IPS DF 4.7 (cell line): Measurements from ENCODE around the gene GRAMD2B.
"Not testable (repeated sequence)": the region's sequence is repeated elsewhere in the genome, so short reads cannot be mapped to it uniquely, and the experiment has no call there.

Source experiments
- DNase-seq: peaks from one replicate; pipeline ENCODE4 v3.0.0-alpha.2; 2013; ENCODE audit warnings: low spot score; ENCODE audit errors: extremely low read depth

GRAMD2B gene, protein sequence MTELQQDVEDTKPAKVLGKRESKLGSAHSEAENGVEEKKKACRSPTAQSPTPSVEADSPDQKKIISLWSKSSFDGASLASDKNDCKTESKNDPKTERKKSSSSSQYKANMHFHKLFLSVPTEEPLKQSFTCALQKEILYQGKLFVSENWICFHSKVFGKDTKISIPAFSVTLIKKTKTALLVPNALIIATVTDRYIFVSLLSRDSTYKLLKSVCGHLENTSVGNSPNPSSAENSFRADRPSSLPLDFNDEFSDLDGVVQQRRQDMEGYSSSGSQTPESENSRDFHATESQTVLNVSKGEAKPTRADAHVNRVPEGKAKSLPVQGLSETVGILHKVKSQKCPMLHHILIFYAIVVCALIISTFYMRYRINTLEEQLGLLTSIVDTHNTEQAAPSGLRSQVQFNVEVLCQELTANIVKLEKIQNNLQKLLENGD

DNA sequence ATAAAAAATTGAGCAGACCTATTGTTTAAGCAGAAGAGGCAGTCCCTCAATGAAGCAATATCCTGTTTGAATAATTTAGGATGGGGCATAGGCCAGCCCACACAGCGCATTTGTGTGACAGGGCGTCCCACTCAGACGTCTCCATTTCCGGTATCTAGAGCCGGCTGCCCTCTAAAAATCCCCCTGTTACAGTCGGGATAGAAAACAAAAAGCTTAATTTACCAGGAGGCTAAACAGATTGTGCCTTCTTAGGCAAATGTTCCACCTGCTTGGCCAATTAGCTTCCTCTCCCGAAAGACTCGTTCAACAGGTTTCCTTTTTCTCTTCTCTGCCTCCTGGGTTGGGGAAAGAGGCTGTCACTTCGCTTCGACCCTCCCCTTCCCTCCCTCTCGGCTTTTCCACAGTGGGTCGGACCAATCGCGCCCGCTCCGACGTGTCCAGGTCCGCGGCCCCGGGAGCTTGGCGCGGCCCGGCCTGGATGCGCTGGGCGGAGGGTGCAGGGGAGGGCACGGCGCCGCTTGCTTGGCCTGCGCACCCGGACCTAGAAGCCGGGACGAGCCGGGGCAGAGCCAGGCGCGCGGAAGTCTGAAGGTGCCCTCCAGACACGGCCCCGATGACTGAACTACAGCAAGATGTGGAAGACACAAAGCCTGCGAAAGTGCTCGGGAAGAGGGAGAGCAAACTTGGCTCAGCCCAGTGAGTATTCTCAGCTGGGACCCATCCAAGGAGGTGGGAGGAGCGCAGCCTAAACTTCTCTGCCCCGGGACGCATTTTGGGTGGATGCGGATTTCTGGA is at the start of gene GRAMD2B:
GRAMD2B (plus strand) TSS at position 416 of the 795 bp plus-strand sequence; CDS start at position 614, 198 bp downstream.
- peak; percentile 80 for DNase-seq

DNA sequence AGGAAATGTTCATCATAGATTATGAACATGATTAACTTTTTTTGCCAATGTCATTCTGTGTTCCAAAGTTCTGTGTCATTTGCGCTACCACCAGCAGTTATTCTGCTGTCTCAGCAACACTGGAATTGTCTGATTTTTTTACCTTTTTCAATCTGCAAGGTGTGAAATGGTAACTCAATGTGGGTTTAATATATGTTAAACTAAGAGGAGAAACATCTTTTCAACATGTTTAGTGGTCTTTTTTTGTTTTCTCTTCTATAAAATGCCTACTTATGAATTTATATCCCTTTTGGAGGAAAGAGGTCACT is 49.1 kb upstream of the GRAMD2B start:
- no peak for DNase-seq

DNA sequence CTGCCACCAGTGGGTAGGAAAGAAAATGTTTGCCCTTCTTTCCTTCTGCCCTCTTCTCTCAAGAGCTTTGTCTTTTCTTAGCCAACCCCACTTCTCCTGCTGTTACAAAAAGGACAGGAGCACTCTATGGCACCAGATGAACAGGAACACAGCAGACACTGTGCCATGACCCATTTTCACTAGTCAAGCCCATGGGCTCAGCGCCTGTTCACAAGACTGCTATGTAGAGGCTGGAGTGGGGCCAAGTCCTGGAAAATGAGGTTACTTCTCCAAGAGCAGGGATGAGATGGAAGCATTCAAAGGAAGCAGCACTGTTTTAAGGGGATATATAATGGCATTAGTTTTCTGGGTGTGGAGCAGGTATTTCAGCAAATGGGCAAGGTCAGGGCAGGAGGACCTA is 46.8 kb upstream of the GRAMD2B start:
- DNase-seq: no peak

DNA sequence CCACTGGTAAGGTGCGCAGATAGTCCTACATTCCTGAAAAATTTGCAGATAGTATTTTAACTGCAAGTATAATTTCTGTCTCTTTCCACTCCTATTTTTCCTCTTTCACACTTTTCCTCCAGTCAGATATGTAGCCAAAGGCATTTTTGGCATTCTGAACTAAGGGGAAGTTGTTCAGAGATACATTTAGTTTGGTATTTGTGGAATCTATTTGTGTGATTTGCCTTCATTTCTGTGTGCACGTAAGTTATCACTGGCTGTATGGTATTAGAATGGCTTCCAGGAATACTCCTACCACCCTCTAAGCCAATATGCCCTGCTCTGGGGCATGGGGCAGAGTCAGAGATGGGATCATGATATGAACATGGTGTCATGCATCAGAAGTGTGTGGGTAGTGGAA is 45.8 kb upstream of the GRAMD2B start:
- no peak for DNase-seq

DNA sequence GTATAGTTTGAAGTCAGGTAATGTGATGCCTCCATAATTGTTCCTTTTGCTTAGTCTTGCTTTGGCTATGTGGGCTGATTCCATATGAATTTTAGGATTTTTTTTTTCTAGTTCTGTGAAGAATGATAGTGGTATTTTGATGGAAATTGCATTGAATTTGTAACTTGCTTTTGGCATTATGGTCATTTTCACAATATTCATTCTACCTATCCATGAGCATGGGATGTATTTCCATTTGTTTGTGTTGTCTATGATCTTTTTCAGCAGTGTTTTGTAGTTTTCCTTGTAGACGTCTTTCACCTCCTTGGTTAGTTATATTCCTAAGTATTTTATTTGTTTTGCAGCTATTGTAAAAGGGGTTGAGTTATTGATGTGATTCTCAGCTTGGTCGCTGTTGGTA is 42.9 kb upstream of the GRAMD2B start:
- DNase-seq: not testable (repeated sequence)

DNA sequence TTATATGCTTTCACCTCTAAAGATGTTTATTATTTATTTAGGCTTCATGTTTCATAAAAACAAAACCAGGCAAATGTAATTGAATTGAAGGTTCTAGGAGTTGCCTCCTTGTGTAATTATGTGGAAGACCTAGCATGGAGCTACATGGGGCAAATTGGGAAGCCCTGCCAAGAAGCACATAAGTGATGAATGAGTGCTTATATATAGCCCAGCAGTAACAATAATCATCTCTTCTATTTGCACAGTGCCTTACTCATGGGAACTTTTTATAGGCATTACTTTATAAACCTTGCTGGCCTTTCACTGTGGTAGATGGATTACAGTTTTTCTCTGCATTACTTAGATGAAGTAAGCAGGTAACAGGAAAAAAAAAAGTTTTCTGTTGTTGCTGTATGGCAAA is 40.0 kb upstream of the GRAMD2B start:
- DNase-seq: no peak

DNA sequence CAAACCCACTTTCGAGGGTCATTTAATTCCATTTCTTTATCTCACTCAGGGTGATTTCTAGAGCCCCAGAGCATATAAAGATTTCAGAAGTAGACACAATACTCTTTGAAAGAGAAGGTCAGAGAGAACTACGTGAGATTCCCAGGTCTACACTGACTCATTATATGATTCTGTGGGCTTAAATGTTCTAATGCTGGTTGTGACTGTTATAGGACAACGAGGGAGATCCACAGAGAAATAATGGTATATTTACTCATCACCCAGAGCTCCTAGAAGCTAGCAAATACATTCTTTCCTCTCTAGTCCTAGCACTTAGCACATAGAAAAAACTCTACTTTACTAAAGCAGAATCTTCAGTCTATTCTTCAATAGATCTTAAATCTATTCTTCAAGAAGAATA is 39.4 kb upstream of the GRAMD2B start:
- DNase-seq: no peak

- DNase-seq: no peak
These were observed 38.2 kb upstream of the GRAMD2B start for GRCh38 chr5:126384985-126385384.

GRCh38 chr5:126385524-126386502 is 37.4 kb upstream of the GRAMD2B start:
- no peak for DNase-seq

- no peak for DNase-seq
These were observed 34.0 kb upstream of the GRAMD2B start for GRCh38 chr5:126389179-126389578.

- no peak for DNase-seq
These were observed 33.2 kb upstream of the GRAMD2B start for GRCh38 chr5:126390051-126390450.

DNA sequence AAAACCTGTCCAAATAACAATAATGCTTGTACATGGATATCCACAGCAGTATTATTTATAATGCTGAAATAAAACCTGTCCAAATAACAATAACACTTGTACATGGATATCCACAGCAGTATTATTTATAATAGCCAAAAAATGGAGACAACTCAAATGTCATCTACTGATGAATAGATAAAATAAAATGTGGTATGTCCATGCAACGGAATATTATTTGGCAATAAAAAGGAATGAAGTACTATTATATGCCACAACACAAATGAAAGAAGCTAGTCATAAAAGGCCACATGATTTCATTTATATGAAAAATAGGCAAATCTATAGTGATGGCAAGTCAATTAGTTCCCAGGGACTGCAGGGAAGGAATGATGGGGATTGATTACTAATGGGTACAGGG is 31.8 kb upstream of the GRAMD2B start:
- no peak for DNase-seq

GRCh38 chr5:126394211-126394788 is 28.9 kb upstream of the GRAMD2B start:
- no peak for DNase-seq

DNA sequence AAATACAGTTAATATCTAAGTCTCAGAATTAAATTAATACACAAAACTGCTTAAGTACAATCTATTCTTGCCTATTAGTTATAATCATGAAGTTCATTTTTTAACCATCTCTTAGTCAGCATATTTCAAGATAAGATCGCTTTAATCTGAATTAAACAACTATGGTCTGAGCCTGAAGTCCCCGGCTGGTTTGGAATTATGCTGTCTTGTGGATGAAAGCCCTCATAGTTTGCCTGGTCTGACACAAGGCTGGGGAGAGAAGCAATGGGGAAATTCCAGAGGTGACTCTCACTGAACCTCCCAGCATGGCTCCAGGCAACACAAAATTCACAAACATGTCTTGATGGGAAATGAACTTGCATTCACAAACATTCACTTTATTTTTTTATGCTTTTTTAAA is 28.0 kb upstream of the GRAMD2B start:
- DNase-seq: no peak

DNA sequence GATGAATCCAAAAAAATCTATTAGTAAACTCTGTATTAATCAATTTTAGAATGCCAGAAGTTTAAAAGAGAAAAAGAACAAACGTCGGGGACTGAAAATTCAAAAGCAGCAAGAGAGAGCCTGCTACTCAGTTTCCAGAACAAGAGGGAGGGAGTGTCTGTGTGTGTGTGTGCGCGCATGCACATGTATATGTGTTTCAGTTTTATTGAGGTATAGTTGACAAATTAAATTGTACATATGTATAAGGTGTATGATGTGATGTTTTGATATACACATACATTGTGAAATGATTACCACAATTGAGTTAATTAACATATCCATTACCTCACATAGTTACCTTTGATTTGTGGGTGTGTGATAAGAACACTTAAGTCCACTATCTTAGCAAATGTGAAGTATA is 27.6 kb upstream of the GRAMD2B start:
- DNase-seq: no peak

- not testable (repeated sequence) for DNase-seq
These were observed 26.5 kb upstream of the GRAMD2B start for GRCh38 chr5:126396721-126397120.

GRCh38 chr5:126398791-126399190 is 24.4 kb upstream of the GRAMD2B start:
- DNase-seq: no peak

- no peak for DNase-seq
These were observed 22.5 kb upstream of the GRAMD2B start for GRCh38 chr5:126400621-126401251.

GRCh38 chr5:126402621-126403555 is 20.3 kb upstream of the GRAMD2B start:
- no peak for DNase-seq

DNA sequence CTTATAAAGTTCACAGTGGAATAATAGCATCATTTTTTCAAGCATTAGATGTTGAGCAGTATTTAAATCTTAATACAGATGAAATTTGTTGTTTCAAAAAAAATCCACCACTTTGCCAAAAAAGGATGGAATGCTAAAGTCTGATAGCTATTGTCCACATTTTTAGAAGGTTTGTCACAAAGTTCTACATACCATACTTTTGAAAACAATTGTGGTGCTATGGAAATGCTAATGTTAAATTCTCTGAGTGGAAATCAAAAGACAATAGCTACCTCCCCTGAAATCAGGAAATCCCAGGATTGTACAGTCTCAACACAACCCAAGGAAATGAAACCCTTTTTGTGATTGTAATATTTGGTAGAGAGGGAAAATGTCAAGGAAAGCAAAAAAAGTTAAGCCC is 19.3 kb upstream of the GRAMD2B start:
- no peak for DNase-seq
